Liver (tissue), 9 donors: ENCODE measurements around the gene TUBA8. TPM values are rescaled to one million over a fixed set of nuclear protein-coding genes. Genes with fewer than 3 reads are reported as not detected.

ENCODE experiments used
- DNase-seq: peaks from one replicate; pipeline ENCODE4 v3.0.0-alpha.2; 2017; ENCODE audit warnings: low spot score
- H3K27ac ChIP-seq, 2 donors: one replicate each; pipeline ENCODE4 v1.7.0; 2013; ENCODE audit warnings: inconsistent platforms in 2 of 2, low read length in 2 of 2, control low read depth in 1 of 2, low read depth in 1 of 2, mild to moderate bottlenecking in 1 of 2
- H3K27me3 ChIP-seq, 4 donors: one replicate each; pipeline versions ENCODE4 v1.6.1 to v1.7.0; 2013; ENCODE audit warnings: low read length in 3 of 4, inconsistent platforms in 1 of 4, mild to moderate bottlenecking in 1 of 4, moderate library complexity in 1 of 4; ENCODE audit not compliant: control insufficient read depth in 4 of 4, insufficient read depth in 4 of 4
- H3K36me3 ChIP-seq, 4 donors: one replicate each; pipeline versions ENCODE4 v1.6.1 to v1.7.0; 2013; ENCODE audit warnings: low read length in 3 of 4, mild to moderate bottlenecking in 3 of 4, low read depth in 1 of 4, moderate library complexity in 1 of 4; ENCODE audit not compliant: control insufficient read depth in 4 of 4, insufficient read depth in 3 of 4
- H3K4me1 ChIP-seq, 4 donors: one replicate each; pipeline versions ENCODE4 v1.6.1 to v1.7.0; 2013; ENCODE audit warnings: low read length in 3 of 4, mild to moderate bottlenecking in 3 of 4, moderate library complexity in 1 of 4; ENCODE audit not compliant: control insufficient read depth in 4 of 4, insufficient read depth in 4 of 4
- H3K4me3 ChIP-seq, 3 donors: one replicate each; pipeline versions ENCODE4 v1.6.1 to v1.7.0; 2013; ENCODE audit warnings: low read length in 3 of 3, control low read depth in 1 of 3, low read depth in 1 of 3, mild to moderate bottlenecking in 1 of 3
- H3K9ac ChIP-seq, 2 donors: one replicate each; pipeline ENCODE4 v1.7.0; 2013; ENCODE audit warnings: low read length in 2 of 2, mild to moderate bottlenecking in 2 of 2, moderate library complexity in 2 of 2, control low read depth in 1 of 2, low read depth in 1 of 2
- H3K9me3 ChIP-seq, 4 donors: one replicate each; pipeline versions ENCODE4 v1.6.1 to v1.7.0; 2013; ENCODE audit warnings: low read length in 3 of 4; ENCODE audit not compliant: control insufficient read depth in 4 of 4
- EGR1 ChIP-seq, 2 donors: IDR thresholded peaks; 2 replicates each; pipeline ENCODE4 v1.6.1; 2016 to 2018; ENCODE audit warnings: antibody characterized with exemption in 2 of 2, low read depth in 2 of 2
- FOXA1 ChIP-seq: IDR thresholded peaks from 2 replicates; pipeline ENCODE4 v1.6.1; 2016; ENCODE audit warnings: antibody characterized with exemption
- FOXA2 ChIP-seq: IDR thresholded peaks from 2 replicates; pipeline ENCODE4 v1.6.1; 2016; ENCODE audit warnings: antibody characterized with exemption
- GABPA ChIP-seq, 2 donors: IDR thresholded peaks in 1 of 2; conservative IDR thresholded peaks in 1 of 2; 2 replicates each; pipeline ENCODE4 v1.6.1; 2016; ENCODE audit warnings: antibody characterized with exemption in 2 of 2, mild to moderate bottlenecking in 1 of 2, moderate library complexity in 1 of 2
- HNF4A ChIP-seq, 2 donors: conservative IDR thresholded peaks; 2 replicates each; pipeline ENCODE4 v1.6.1; 2016; ENCODE audit warnings: antibody characterized with exemption in 2 of 2, mild to moderate bottlenecking in 2 of 2
- HNF4G ChIP-seq: IDR thresholded peaks from 2 replicates; pipeline ENCODE4 v1.6.1; 2016; ENCODE audit warnings: antibody characterized with exemption
- JUND ChIP-seq, 2 donors: IDR thresholded peaks; 2 replicates each; pipeline ENCODE4 v1.6.1; 2016; ENCODE audit warnings: antibody characterized with exemption in 2 of 2
- NR2F2 ChIP-seq: IDR thresholded peaks from 2 replicates; pipeline ENCODE4 v1.6.1; 2016; ENCODE audit warnings: antibody characterized with exemption
- RAD21 ChIP-seq, 2 donors: IDR thresholded peaks; 2 replicates each; pipeline ENCODE4 v1.6.1; 2016; ENCODE audit warnings: antibody characterized with exemption in 2 of 2, mild to moderate bottlenecking in 2 of 2
- RXRA ChIP-seq, 2 donors: IDR thresholded peaks; 2 replicates each; pipeline ENCODE4 v1.6.1; 2017 to 2018; ENCODE audit warnings: antibody characterized with exemption in 2 of 2, mild to moderate bottlenecking in 1 of 2
- SP1 ChIP-seq: IDR thresholded peaks from 2 replicates; pipeline ENCODE4 v1.6.1; 2018; ENCODE audit warnings: antibody characterized with exemption, mild to moderate bottlenecking
- TAF1 ChIP-seq: conservative IDR thresholded peaks from 2 replicates; pipeline ENCODE4 v1.6.1; 2016; ENCODE audit warnings: antibody characterized with exemption, mild to moderate bottlenecking
- YY1 ChIP-seq: IDR thresholded peaks from 2 replicates; pipeline ENCODE4 v1.6.1; 2016; ENCODE audit warnings: antibody characterized with exemption, mild to moderate bottlenecking
- WGBS: extraction: QIAGEN DNeasy Blood & Tissue Kit; methylation state at CpG from one replicate; pipeline ENCODE4 v1.1.7; 2013; 5-methylcytosine and 5-hydroxymethylcytosine counted together
- polyA plus RNA-seq, 2 donors: library from polyadenylated mRNA; stranded (reverse) in 1 of 2; unstranded in 1 of 2; fragments of 200-250 nt in 1 of 2; fragments of >200 nt in 1 of 2; fragmentation: Nextera tagmentation in 1 of 2; extraction: Ambion mirVana in 1 of 2; gene quantifications; one replicate each; pipeline versions ENCODE4 v1.2.1 to v1.2.3, GENCODE V29; 2013 to 2015
- total RNA-seq, 2 donors: library from RNA; depleted of rRNA; stranded (reverse); fragments of >200 nt; gene quantifications; one replicate each; pipeline ENCODE4 v1.2.3, GENCODE V29; 2014
- TF ChIP-seq, protein P1 (sequence below): IDR thresholded peaks from 2 replicates; pipeline ENCODE4 v1.6.1; 2016; ENCODE audit warnings: antibody characterized with exemption
- TF ChIP-seq, protein P2 (sequence below): IDR thresholded peaks from 2 replicates; pipeline ENCODE4 v1.6.1; 2016; ENCODE audit warnings: antibody characterized with exemption
- TF ChIP-seq, protein P3 (sequence below): fragments of 150-350 bp; IDR thresholded peaks from 2 replicates; pipeline ENCODE4 v1.5.1; 2017; ENCODE audit warnings: improper control_type of control experiment, low read depth, low read length; ENCODE audit not compliant: missing input control
- TF ChIP-seq, protein P4 (sequence below): IDR thresholded peaks from 2 replicates; pipeline ENCODE4 v1.6.1; 2016; ENCODE audit warnings: antibody characterized with exemption, mild to moderate bottlenecking
- TF ChIP-seq, protein P5 (sequence below): IDR thresholded peaks from 2 replicates; pipeline ENCODE4 v1.6.1; 2016; ENCODE audit warnings: antibody characterized with exemption
- donor health status: healthy.
- donor health status: healthy.
- donor health status: healthy.
- donor health status: healthy.
- donor health status: healthy.

The TUBA8 gene
- total and polyA plus RNA-seq, 4 donors: 0.82 to 3.1 (median 1.9) TPM

DNA sequence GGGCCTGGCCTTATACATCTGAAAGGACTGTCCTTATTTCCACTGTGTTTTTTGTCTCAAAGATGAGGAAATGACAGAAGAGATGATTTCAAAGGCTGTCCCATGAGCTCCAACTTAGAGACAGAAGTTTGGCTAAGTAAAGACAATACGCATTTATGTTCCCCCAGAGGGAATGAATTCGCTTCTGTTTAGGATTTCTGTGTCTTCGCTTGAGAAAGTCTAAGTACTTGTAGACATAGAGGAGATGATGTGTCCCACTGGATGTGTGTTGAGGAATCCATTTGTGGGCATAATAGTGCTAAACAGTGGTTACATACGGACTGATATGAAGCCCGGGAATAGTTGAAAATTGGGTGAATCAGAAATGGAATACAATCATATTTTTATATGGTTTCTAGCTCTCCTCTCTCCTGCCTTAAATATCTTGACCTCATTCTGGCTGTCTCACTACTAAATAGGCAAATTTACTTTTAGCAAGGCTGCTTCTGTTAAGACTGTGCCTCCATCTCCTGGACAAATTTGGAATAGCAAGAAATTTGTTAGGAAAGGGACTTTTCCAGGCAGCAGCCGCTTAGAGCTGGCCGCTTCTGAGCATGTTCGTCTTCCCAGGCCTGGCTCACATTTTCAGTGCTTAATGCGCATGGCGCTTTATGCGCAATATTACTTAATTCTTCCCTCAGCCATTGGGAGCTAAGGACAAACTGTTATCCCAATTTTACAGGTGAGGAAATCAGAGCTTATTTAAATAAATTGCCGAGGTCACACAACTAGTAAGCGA, 34.7 kb upstream of the TUBA8 start:
- Histone ChIP-seq H3K9me3 (no peaks in the 10 kb centered on the region), H3K27ac (peak overlapping the region; percentile 75 to 87), H3K4me1 (peaks cover 4 to 34% (median 23%) of the 10 kb centered on the region in 4 donors), H3K27me3 (no peaks in the 10 kb centered on the region), H3K36me3 (peaks cover 1 to 7% (median 4%) of the 10 kb centered on the region in 4 donors), H3K4me3 (peak overlapping the region in 1 of 3 donors; percentile 9), H3K9ac (peak overlapping the region in 1 of 2 donors; percentile 97)
- TF ChIP-seq FOXA2: peak; percentile 30
- no peak for TF ChIP-seq EGR1 (IDR thresholded peaks at IDR 0.05; ENCODE audit: low read depth in 2 of 2)
- TF ChIP-seq GABPA (IDR thresholded peaks at IDR 0.05 in 1 of 2, conservative IDR thresholded peaks at IDR 0.05 in 1 of 2): no peak
- TF ChIP-seq RXRA (IDR thresholded peaks at IDR 0.05): peak in 1 of 2 donors; percentile 63
- TF ChIP-seq TAF1: no peak
- TF ChIP-seq, protein P1, sequence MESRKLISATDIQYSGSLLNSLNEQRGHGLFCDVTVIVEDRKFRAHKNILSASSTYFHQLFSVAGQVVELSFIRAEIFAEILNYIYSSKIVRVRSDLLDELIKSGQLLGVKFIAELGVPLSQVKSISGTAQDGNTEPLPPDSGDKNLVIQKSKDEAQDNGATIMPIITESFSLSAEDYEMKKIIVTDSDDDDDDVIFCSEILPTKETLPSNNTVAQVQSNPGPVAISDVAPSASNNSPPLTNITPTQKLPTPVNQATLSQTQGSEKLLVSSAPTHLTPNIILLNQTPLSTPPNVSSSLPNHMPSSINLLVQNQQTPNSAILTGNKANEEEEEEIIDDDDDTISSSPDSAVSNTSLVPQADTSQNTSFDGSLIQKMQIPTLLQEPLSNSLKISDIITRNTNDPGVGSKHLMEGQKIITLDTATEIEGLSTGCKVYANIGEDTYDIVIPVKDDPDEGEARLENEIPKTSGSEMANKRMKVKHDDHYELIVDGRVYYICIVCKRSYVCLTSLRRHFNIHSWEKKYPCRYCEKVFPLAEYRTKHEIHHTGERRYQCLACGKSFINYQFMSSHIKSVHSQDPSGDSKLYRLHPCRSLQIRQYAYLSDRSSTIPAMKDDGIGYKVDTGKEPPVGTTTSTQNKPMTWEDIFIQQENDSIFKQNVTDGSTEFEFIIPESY: peak; percentile 26
- TF ChIP-seq YY1: peak; percentile 91
- peak; percentile 99 to 100 for TF ChIP-seq RAD21 (IDR thresholded peaks at IDR 0.05)
- TF ChIP-seq, protein P2, sequence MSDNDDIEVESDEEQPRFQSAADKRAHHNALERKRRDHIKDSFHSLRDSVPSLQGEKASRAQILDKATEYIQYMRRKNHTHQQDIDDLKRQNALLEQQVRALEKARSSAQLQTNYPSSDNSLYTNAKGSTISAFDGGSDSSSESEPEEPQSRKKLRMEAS: peak; percentile 68
- TF ChIP-seq JUND (IDR thresholded peaks at IDR 0.05): peak; percentile 51 to 52
- TF ChIP-seq, protein P3, sequence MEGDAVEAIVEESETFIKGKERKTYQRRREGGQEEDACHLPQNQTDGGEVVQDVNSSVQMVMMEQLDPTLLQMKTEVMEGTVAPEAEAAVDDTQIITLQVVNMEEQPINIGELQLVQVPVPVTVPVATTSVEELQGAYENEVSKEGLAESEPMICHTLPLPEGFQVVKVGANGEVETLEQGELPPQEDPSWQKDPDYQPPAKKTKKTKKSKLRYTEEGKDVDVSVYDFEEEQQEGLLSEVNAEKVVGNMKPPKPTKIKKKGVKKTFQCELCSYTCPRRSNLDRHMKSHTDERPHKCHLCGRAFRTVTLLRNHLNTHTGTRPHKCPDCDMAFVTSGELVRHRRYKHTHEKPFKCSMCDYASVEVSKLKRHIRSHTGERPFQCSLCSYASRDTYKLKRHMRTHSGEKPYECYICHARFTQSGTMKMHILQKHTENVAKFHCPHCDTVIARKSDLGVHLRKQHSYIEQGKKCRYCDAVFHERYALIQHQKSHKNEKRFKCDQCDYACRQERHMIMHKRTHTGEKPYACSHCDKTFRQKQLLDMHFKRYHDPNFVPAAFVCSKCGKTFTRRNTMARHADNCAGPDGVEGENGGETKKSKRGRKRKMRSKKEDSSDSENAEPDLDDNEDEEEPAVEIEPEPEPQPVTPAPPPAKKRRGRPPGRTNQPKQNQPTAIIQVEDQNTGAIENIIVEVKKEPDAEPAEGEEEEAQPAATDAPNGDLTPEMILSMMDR: peak; percentile 96
- TF ChIP-seq SP1: peak; percentile 69
- peak; percentile 44 to 56 for TF ChIP-seq HNF4A (conservative IDR thresholded peaks at IDR 0.05)
- TF ChIP-seq, protein P4, sequence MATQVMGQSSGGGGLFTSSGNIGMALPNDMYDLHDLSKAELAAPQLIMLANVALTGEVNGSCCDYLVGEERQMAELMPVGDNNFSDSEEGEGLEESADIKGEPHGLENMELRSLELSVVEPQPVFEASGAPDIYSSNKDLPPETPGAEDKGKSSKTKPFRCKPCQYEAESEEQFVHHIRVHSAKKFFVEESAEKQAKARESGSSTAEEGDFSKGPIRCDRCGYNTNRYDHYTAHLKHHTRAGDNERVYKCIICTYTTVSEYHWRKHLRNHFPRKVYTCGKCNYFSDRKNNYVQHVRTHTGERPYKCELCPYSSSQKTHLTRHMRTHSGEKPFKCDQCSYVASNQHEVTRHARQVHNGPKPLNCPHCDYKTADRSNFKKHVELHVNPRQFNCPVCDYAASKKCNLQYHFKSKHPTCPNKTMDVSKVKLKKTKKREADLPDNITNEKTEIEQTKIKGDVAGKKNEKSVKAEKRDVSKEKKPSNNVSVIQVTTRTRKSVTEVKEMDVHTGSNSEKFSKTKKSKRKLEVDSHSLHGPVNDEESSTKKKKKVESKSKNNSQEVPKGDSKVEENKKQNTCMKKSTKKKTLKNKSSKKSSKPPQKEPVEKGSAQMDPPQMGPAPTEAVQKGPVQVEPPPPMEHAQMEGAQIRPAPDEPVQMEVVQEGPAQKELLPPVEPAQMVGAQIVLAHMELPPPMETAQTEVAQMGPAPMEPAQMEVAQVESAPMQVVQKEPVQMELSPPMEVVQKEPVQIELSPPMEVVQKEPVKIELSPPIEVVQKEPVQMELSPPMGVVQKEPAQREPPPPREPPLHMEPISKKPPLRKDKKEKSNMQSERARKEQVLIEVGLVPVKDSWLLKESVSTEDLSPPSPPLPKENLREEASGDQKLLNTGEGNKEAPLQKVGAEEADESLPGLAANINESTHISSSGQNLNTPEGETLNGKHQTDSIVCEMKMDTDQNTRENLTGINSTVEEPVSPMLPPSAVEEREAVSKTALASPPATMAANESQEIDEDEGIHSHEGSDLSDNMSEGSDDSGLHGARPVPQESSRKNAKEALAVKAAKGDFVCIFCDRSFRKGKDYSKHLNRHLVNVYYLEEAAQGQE: peak; percentile 48
- TF ChIP-seq HNF4G: no peak
- TF ChIP-seq NR2F2: peak; percentile 32
- TF ChIP-seq, protein P5, sequence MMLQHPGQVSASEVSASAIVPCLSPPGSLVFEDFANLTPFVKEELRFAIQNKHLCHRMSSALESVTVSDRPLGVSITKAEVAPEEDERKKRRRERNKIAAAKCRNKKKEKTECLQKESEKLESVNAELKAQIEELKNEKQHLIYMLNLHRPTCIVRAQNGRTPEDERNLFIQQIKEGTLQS: peak; percentile 24
- TF ChIP-seq FOXA1: no peak
- WGBS: 22% methylated on average over 13 of the region's 13 CpGs
- no peak for DNase-seq
